ENCODE data around the gene MTG2.

Gene MTG2

DNA sequence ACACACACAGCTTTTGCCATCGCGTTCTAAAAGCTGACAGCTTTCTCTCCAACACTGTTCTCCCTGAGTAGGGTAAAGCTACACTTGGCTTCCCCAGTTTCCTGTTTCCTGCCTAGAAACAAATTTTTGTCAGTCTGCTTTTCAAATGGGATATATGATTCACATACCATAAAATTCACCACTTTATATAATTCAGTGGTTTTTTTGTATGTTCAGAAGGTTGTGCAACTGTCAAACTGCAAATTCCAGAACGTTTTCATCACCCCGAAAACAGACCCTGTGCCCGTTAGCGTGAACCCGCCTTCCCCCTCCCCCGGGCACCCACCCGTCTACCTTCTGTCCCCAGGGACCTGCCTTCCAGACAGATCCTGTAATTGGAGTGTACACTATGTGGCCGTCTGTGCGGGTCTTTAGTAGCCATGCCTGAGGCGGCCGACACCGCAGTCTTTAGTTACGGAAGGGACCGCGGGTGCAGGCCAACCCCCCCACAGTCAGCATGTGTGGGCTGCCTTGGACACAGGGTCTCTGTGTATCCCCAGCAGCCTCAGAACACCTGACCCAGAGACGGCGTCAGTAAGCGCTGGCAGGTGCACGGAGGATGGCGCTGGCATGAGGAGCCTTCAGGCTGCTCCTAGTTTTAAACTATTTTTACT, 20.7 kb downstream of the MTG2 start:
- Histone ChIP-seq H4K91ac (ENCODE audit: low read length) (no peak overlapping the region), H2BK5ac (ENCODE audit: low read depth, low read length, poor library complexity, severe bottlenecking) (no peak overlapping the region), H3K9ac (ENCODE audit: low read length) (no peak overlapping the region), H2BK15ac (ENCODE audit: low read depth, poor library complexity, severe bottlenecking) (no peak overlapping the region), H2BK12ac (ENCODE audit: low read length in 2 of 2) (no peak overlapping the region), H3K18ac (ENCODE audit: low read depth in 1 of 2, low read length in 2 of 2) (no peak overlapping the region), H3K79me1 (replicated peaks; ENCODE audit: low read length, poor library complexity, severe bottlenecking) (peaks cover 8% of the 10 kb centered on the region), H4K8ac (ENCODE audit: low read length) (no peak overlapping the region), H3K9me3 (ENCODE audit: control insufficient read depth, low read length) (no peaks in the 10 kb centered on the region), H3K14ac (ENCODE audit: low read length in 2 of 2) (no peak overlapping the region), H3K27ac (ENCODE audit: low read length, poor library complexity, severe bottlenecking) (no peak overlapping the region), H3K23ac (ENCODE audit: low read length in 2 of 2) (no peak overlapping the region), H2BK120ac (ENCODE audit: low read depth, low read length) (no peak overlapping the region), H2AFZ (ENCODE audit: low read depth, low read length) (no peak overlapping the region), H3K4me3 (ENCODE audit: insufficient read depth in 1 of 2, low read depth in 1 of 2, low read length in 2 of 2) (no peak overlapping the region), H3K27me3 (ENCODE audit: control insufficient read depth in 1 of 2, insufficient read depth in 1 of 2, low read length in 2 of 2) (peaks cover 0 to 1% of the 10 kb centered on the region in 2 experiments), H2AK5ac (ENCODE audit: low read length, severe bottlenecking) (no peak overlapping the region), H3K4me2 (ENCODE audit: low read length, poor library complexity, severe bottlenecking) (no peak overlapping the region), H3K36me3 (ENCODE audit: control insufficient read depth in 1 of 2, insufficient read depth in 2 of 2, low read depth in 1 of 2, low read length in 2 of 2) (peaks cover 42 to 60% of the 10 kb centered on the region in 2 experiments), H3K4ac (ENCODE audit: low read depth in 1 of 2, low read length in 2 of 2) (no peak overlapping the region), H3K4me1 (ENCODE audit: control insufficient read depth, insufficient read depth, low read depth, low read length) (peaks cover 27% of the 10 kb centered on the region)
- DNase-seq = no peak
- 88% methylated on average over 17 of the region's 22 CpGs for WGBS

DNA sequence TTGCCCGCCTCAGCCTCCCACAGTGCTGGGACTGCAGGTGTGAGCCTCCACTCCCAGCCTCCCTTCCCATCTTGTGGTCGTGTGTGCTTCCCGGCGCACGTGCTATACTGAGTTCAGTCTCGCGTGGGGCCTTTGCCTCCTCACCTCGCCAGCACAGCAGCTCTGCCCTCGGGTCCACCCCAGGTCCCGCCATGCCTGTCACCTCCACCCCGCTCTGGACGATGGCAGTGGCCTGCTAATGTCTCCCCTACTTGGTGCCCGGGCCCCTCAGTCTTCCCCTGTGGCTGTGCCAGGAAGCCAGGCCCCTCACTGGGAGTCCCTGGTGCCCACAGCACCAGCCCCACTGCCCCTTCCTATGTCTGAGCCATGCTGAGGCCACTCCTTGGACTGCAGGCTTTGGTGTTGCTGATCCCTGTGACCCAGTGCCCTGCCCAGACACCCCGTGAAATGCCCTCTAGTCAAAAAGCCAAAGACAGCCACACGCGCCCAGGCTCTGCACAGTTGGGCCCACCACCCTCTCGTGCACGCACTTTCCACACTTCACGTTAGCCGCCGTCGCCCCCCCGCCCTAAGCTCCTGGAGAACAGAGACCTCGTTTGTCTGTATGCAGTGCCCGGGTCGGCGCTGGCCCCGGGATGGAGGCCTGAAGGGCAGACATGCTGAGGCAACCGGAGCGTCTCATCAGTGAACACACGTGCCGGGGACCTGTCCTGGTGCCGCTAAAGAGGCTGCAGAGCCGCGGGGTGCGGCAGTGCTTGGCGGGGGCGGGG, 23.0 kb downstream of the MTG2 start:
- peaks cover 23 to 41% of the 10 kb centered on the region in 2 experiments for H3K36me3 ChIP-seq (ENCODE audit: control insufficient read depth in 1 of 2, insufficient read depth in 2 of 2, low read depth in 1 of 2, low read length in 2 of 2)
- peaks cover 2% of the 10 kb centered on the region for H3K79me1 ChIP-seq (replicated peaks; ENCODE audit: low read length, poor library complexity, severe bottlenecking)
- H3K9me3 ChIP-seq (ENCODE audit: control insufficient read depth, low read length) = no peaks in the 10 kb centered on the region
- H3K4me2 ChIP-seq (ENCODE audit: low read length, poor library complexity, severe bottlenecking) = no peak overlapping the region
- H2AFZ ChIP-seq (ENCODE audit: low read depth, low read length) = no peak overlapping the region
- WGBS = 95% methylated on average over 38 of the region's 38 CpGs
- no peak overlapping the region for H3K27ac ChIP-seq (ENCODE audit: low read length, poor library complexity, severe bottlenecking)
- H2BK12ac ChIP-seq (ENCODE audit: low read length in 2 of 2) = no peak overlapping the region
- H4K8ac ChIP-seq (ENCODE audit: low read length) = no peak overlapping the region
- no peak overlapping the region for H2BK5ac ChIP-seq (ENCODE audit: low read depth, low read length, poor library complexity, severe bottlenecking)
- no peak overlapping the region for H2BK120ac ChIP-seq (ENCODE audit: low read depth, low read length)
- peaks cover 10 to 24% of the 10 kb centered on the region in 2 experiments for H3K27me3 ChIP-seq (ENCODE audit: control insufficient read depth in 1 of 2, insufficient read depth in 1 of 2, low read length in 2 of 2)
- H3K4me3 ChIP-seq (ENCODE audit: insufficient read depth in 1 of 2, low read depth in 1 of 2, low read length in 2 of 2) = no peak overlapping the region
- no peak overlapping the region for H3K9ac ChIP-seq (ENCODE audit: low read length)
- no peak overlapping the region for H3K18ac ChIP-seq (ENCODE audit: low read depth in 1 of 2, low read length in 2 of 2)
- H2BK15ac ChIP-seq (ENCODE audit: low read depth, poor library complexity, severe bottlenecking) = no peak overlapping the region
- no peak overlapping the region for H3K4ac ChIP-seq (ENCODE audit: low read depth in 1 of 2, low read length in 2 of 2)
- peaks cover 26% of the 10 kb centered on the region for H3K4me1 ChIP-seq (ENCODE audit: control insufficient read depth, insufficient read depth, low read depth, low read length)
- H4K91ac ChIP-seq (ENCODE audit: low read length) = no peak overlapping the region
- no peak overlapping the region for H2AK5ac ChIP-seq (ENCODE audit: low read length, severe bottlenecking)
- H3K23ac ChIP-seq (ENCODE audit: low read length in 2 of 2) = no peak overlapping the region
- DNase-seq = no peak
- no peak overlapping the region for H3K14ac ChIP-seq (ENCODE audit: low read length in 2 of 2)

DNA sequence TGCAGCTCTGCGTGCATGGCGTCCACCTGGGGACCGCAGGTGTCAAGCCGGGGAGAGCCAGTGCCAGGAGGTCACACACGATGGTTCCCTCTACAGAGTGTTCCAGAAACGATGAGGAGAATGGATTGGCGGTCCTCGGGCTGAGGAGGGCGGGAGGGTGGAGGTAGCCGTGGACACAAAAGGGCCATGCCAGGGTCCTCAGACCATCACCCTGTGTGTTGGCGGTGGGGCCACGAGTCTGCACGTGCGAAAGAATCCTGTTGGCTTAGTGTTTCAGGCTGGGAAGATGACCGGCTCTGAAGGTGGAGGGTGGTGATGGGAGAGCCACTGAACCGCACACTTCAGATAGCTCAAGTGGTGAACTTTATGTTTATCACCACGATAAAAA, 23.6 kb downstream of the MTG2 start:
- Histone ChIP-seq H3K9me3 (ENCODE audit: control insufficient read depth, low read length) (no peaks in the 10 kb centered on the region), H2BK12ac (ENCODE audit: low read length in 2 of 2) (no peak overlapping the region), H3K4ac (ENCODE audit: low read depth in 1 of 2, low read length in 2 of 2) (no peak overlapping the region), H2BK15ac (ENCODE audit: low read depth, poor library complexity, severe bottlenecking) (no peak overlapping the region), H3K27me3 (ENCODE audit: control insufficient read depth in 1 of 2, insufficient read depth in 1 of 2, low read length in 2 of 2) (peaks cover 16 to 29% of the 10 kb centered on the region in 2 experiments), H2BK120ac (ENCODE audit: low read depth, low read length) (no peak overlapping the region), H3K36me3 (ENCODE audit: control insufficient read depth in 1 of 2, insufficient read depth in 2 of 2, low read depth in 1 of 2, low read length in 2 of 2) (peaks cover 17 to 35% of the 10 kb centered on the region in 2 experiments), H3K18ac (ENCODE audit: low read depth in 1 of 2, low read length in 2 of 2) (no peak overlapping the region), H3K4me2 (ENCODE audit: low read length, poor library complexity, severe bottlenecking) (no peak overlapping the region), H2AK5ac (ENCODE audit: low read length, severe bottlenecking) (no peak overlapping the region), H3K14ac (ENCODE audit: low read length in 2 of 2) (no peak overlapping the region), H4K8ac (ENCODE audit: low read length) (no peak overlapping the region), H2BK5ac (ENCODE audit: low read depth, low read length, poor library complexity, severe bottlenecking) (no peak overlapping the region), H3K79me1 (replicated peaks; ENCODE audit: low read length, poor library complexity, severe bottlenecking) (peaks cover 2% of the 10 kb centered on the region), H3K23ac (ENCODE audit: low read length in 2 of 2) (no peak overlapping the region), H3K9ac (ENCODE audit: low read length) (no peak overlapping the region), H3K4me1 (ENCODE audit: control insufficient read depth, insufficient read depth, low read depth, low read length) (peaks cover 21% of the 10 kb centered on the region), H3K27ac (ENCODE audit: low read length, poor library complexity, severe bottlenecking) (no peak overlapping the region), H3K4me3 (ENCODE audit: insufficient read depth in 1 of 2, low read depth in 1 of 2, low read length in 2 of 2) (no peak overlapping the region), H4K91ac (ENCODE audit: low read length) (no peak overlapping the region), H2AFZ (ENCODE audit: low read depth, low read length) (no peak overlapping the region)
- DNase-seq = no peak
- WGBS = 92% methylated on average over 16 of the region's 17 CpGs

DNA sequence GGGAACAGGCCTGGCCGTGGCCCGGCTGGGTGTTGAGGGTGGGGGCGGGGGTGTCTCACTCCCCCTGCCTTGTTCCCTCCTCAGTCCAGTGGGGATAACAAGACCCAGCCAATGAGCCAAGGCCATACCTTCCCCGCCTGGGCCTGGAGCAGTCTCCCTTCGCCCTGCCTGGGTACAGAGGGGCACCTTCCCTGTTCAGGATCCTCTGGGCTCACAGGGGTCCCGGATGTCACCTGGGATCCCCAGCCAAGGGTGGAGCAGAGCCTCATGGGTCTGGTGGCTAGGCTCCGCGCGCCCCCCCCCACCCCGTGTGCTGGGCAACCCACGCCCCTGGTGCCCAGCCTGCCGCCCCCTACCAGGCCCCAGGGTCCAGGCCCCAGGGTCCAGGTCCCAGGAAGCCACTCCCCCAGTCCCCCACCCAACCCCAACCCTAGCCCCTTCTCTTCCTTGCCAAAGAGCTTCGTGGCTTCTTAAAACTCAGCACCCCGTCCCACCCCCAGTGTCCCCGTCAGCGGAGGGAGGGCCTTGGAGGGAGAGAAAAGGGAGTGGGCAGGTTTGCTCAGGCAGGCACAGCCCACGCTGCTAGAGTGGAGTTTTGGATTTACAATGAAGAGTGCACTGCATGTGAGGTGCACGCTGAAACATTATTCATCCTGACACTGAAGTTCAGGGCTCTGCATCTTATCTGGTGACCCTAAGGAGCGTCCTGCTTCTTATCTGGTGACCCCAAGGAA, 25.4 kb downstream of the MTG2 start:
- no peak overlapping the region for H2AFZ ChIP-seq (ENCODE audit: low read depth, low read length)

More for the DNA sequence above, 25.4 kb downstream of the MTG2 start:
- H3K4me2 ChIP-seq (ENCODE audit: low read length, poor library complexity, severe bottlenecking) = no peak overlapping the region
- no peak overlapping the region for H2BK15ac ChIP-seq (ENCODE audit: low read depth, poor library complexity, severe bottlenecking)
- no peak overlapping the region for H3K27ac ChIP-seq (ENCODE audit: low read length, poor library complexity, severe bottlenecking)
- no peak overlapping the region for H3K4ac ChIP-seq (ENCODE audit: low read depth in 1 of 2, low read length in 2 of 2)
- no peak overlapping the region for H4K91ac ChIP-seq (ENCODE audit: low read length)
- H2BK5ac ChIP-seq (ENCODE audit: low read depth, low read length, poor library complexity, severe bottlenecking) = no peak overlapping the region
- H3K4me1 ChIP-seq (ENCODE audit: control insufficient read depth, insufficient read depth, low read depth, low read length) = peaks cover 8% of the 10 kb centered on the region
- no peak overlapping the region for H2AK5ac ChIP-seq (ENCODE audit: low read length, severe bottlenecking)
- no peak overlapping the region for H3K9ac ChIP-seq (ENCODE audit: low read length)
- 95% methylated on average over 13 of the region's 19 CpGs for WGBS
- no peak overlapping the region for H3K14ac ChIP-seq (ENCODE audit: low read length in 2 of 2)
- H2BK120ac ChIP-seq (ENCODE audit: low read depth, low read length) = no peak overlapping the region
- H3K18ac ChIP-seq (ENCODE audit: low read depth in 1 of 2, low read length in 2 of 2) = no peak overlapping the region
- no peak for DNase-seq
- no peaks in the 10 kb centered on the region for H3K9me3 ChIP-seq (ENCODE audit: control insufficient read depth, low read length)
- H3K23ac ChIP-seq (ENCODE audit: low read length in 2 of 2) = no peak overlapping the region
- no peak overlapping the region for H3K4me3 ChIP-seq (ENCODE audit: insufficient read depth in 1 of 2, low read depth in 1 of 2, low read length in 2 of 2)
- H2BK12ac ChIP-seq (ENCODE audit: low read length in 2 of 2) = no peak overlapping the region
- H3K79me1 ChIP-seq (replicated peaks; ENCODE audit: low read length, poor library complexity, severe bottlenecking) = peaks cover 2% of the 10 kb centered on the region
- H3K36me3 ChIP-seq (ENCODE audit: control insufficient read depth in 1 of 2, insufficient read depth in 2 of 2, low read depth in 1 of 2, low read length in 2 of 2) = peaks cover 6 to 21% of the 10 kb centered on the region in 2 experiments
- peaks cover 19 to 41% of the 10 kb centered on the region in 2 experiments for H3K27me3 ChIP-seq (ENCODE audit: control insufficient read depth in 1 of 2, insufficient read depth in 1 of 2, low read length in 2 of 2)
- H4K8ac ChIP-seq (ENCODE audit: low read length) = no peak overlapping the region
